Activated T-cell treated with anti-CD3 and anti-CD28 coated beads, Interleukin-2, amount 50 U/mL, for 4 hours (primary cell): ENCODE results near the gene SSB. TPM values are rescaled to one million over a fixed set of nuclear protein-coding genes. Genes with fewer than 3 reads are reported as not detected.

Experiments used
- ATAC-seq, 2 donors: fragments of 200-7000 bp; cut with Tn5 transposase; one replicate each; pipeline ENCODE4 v1.10.0; 2021
- DNase-seq: peaks from one replicate; pipeline ENCODE4 v3.0.0-alpha.2; 2020
- H3K27me3 Mint-ChIP-seq: one replicate; pipeline ENCODE4 v1.8.0; 2021; ENCODE audit warnings: low read depth, mixed read lengths
- H3K36me3 Mint-ChIP-seq: one replicate; pipeline ENCODE4 v1.8.0; 2022; ENCODE audit warnings: mixed read lengths; ENCODE audit not compliant: insufficient read depth
- H3K4me1 Mint-ChIP-seq: one replicate; pipeline ENCODE4 v1.8.0; 2021; ENCODE audit warnings: low read depth, mixed read lengths
- H3K4me3 Mint-ChIP-seq: one replicate; pipeline ENCODE4 v1.8.0; 2021; ENCODE audit warnings: mild to moderate bottlenecking, moderate library complexity, mixed read lengths
- H3K9me3 Mint-ChIP-seq: one replicate; pipeline ENCODE4 v1.8.0; 2021; ENCODE audit warnings: mixed read lengths
- total RNA-seq, 3 donors: library from RNA; stranded (reverse); gene quantifications; one replicate each; pipeline ENCODE4 v1.2.1, GENCODE V29; 2021

SSB gene
- total RNA-seq, 3 donors from 2014 or later: 123 to 140 (median 134) TPM

GRCh38 chr2:169771021-169771420 is 27.6 kb upstream of the SSB start:
- Mint-ChIP-seq H3K4me1 (peaks cover 8% of the 10 kb centered on the region), H3K4me3 (no peak overlapping the region), H3K9me3 (no peaks in the 10 kb centered on the region), H3K27me3 (peaks cover 8% of the 10 kb centered on the region), H3K36me3 (no peaks in the 10 kb centered on the region)
- no peak for DNase-seq
- ATAC-seq: no peak

- Mint-ChIP-seq H3K9me3 (no peaks in the 10 kb centered on the region), H3K4me1 (peaks cover 8% of the 10 kb centered on the region), H3K36me3 (no peaks in the 10 kb centered on the region), H3K4me3 (no peak overlapping the region), H3K27me3 (peaks cover 8% of the 10 kb centered on the region)
- no peak for DNase-seq
- no peak for ATAC-seq
Observed at GRCh38 chr2:169771612-169772011, 27.1 kb upstream of the SSB start.

- DNase-seq (no peak), ATAC-seq (no peak)
- Mint-ChIP-seq H3K4me1 (peaks cover 4% of the 10 kb centered on the region), H3K4me3 (no peak overlapping the region), H3K9me3 (no peaks in the 10 kb centered on the region), H3K27me3 (peaks cover 5% of the 10 kb centered on the region), H3K36me3 (no peaks in the 10 kb centered on the region)
Observed at GRCh38 chr2:169772651-169773050, 26.0 kb upstream of the SSB start.

GRCh38 chr2:169775354-169775753 is 23.3 kb upstream of the SSB start:
- H3K4me3 Mint-ChIP-seq: no peak overlapping the region
- no peaks in the 10 kb centered on the region for H3K4me1 Mint-ChIP-seq
- no peaks in the 10 kb centered on the region for H3K36me3 Mint-ChIP-seq
- H3K9me3 Mint-ChIP-seq: no peaks in the 10 kb centered on the region
- ATAC-seq (no peak), DNase-seq (no peak)
- H3K27me3 Mint-ChIP-seq: peaks cover 3% of the 10 kb centered on the region

GRCh38 chr2:169775765-169776164 is 22.9 kb upstream of the SSB start:
- Mint-ChIP-seq H3K4me1 (no peaks in the 10 kb centered on the region), H3K9me3 (no peaks in the 10 kb centered on the region), H3K36me3 (no peaks in the 10 kb centered on the region), H3K27me3 (peaks cover 3% of the 10 kb centered on the region), H3K4me3 (no peak overlapping the region)
- no peak for ATAC-seq
- no peak for DNase-seq

GRCh38 chr2:169776252-169776761 is 22.4 kb upstream of the SSB start:
- no peak for DNase-seq
- H3K9me3 Mint-ChIP-seq: no peaks in the 10 kb centered on the region
- H3K4me3 Mint-ChIP-seq: no peak overlapping the region
- H3K4me1 Mint-ChIP-seq: no peaks in the 10 kb centered on the region
- no peak for ATAC-seq
- H3K36me3 Mint-ChIP-seq: no peaks in the 10 kb centered on the region
- H3K27me3 Mint-ChIP-seq: peaks cover 5% of the 10 kb centered on the region

- Mint-ChIP-seq H3K27me3 (peaks cover 12% of the 10 kb centered on the region), H3K4me1 (no peaks in the 10 kb centered on the region), H3K36me3 (no peaks in the 10 kb centered on the region), H3K9me3 (no peaks in the 10 kb centered on the region), H3K4me3 (no peak overlapping the region)
- no peak for ATAC-seq
- DNase-seq: no peak
Observed at GRCh38 chr2:169778446-169778845, 20.2 kb upstream of the SSB start.

- ATAC-seq (no peak), DNase-seq (no peak)
- Mint-ChIP-seq H3K4me3 (no peak overlapping the region), H3K4me1 (no peaks in the 10 kb centered on the region), H3K9me3 (no peaks in the 10 kb centered on the region), H3K27me3 (peaks cover 12% of the 10 kb centered on the region), H3K36me3 (no peaks in the 10 kb centered on the region)
Observed at GRCh38 chr2:169781249-169782013, 17.2 kb upstream of the SSB start.

GRCh38 chr2:169782513-169782912 is 16.2 kb upstream of the SSB start:
- H3K4me3 Mint-ChIP-seq: no peak overlapping the region
- ATAC-seq: no peak
- no peaks in the 10 kb centered on the region for H3K36me3 Mint-ChIP-seq
- no peaks in the 10 kb centered on the region for H3K4me1 Mint-ChIP-seq
- no peak for DNase-seq
- H3K9me3 Mint-ChIP-seq: no peaks in the 10 kb centered on the region
- H3K27me3 Mint-ChIP-seq: peaks cover 12% of the 10 kb centered on the region

GRCh38 chr2:169790581-169790980 is 8.1 kb upstream of the SSB start:
- peaks cover 27% of the 10 kb centered on the region for H3K27me3 Mint-ChIP-seq
- no peak overlapping the region for H3K4me3 Mint-ChIP-seq
- peaks cover 4% of the 10 kb centered on the region for H3K4me1 Mint-ChIP-seq
- no peak for DNase-seq
- no peak for ATAC-seq
- H3K36me3 Mint-ChIP-seq: no peaks in the 10 kb centered on the region
- H3K9me3 Mint-ChIP-seq: no peaks in the 10 kb centered on the region

GRCh38 chr2:169795181-169795580 is 3.5 kb upstream of the SSB start:
- Mint-ChIP-seq H3K27me3 (peaks cover 6% of the 10 kb centered on the region), H3K4me3 (no peak overlapping the region), H3K4me1 (peaks cover 9% of the 10 kb centered on the region), H3K9me3 (no peaks in the 10 kb centered on the region), H3K36me3 (no peaks in the 10 kb centered on the region)
- DNase-seq (no peak), ATAC-seq (no peak)

GRCh38 chr2:169796441-169796840 is 2.2 kb upstream of the SSB start:
- H3K27me3 Mint-ChIP-seq: peaks cover 1% of the 10 kb centered on the region
- H3K4me1 Mint-ChIP-seq: peaks cover 14% of the 10 kb centered on the region
- no peak for ATAC-seq
- H3K36me3 Mint-ChIP-seq: no peaks in the 10 kb centered on the region
- no peak overlapping the region for H3K4me3 Mint-ChIP-seq
- DNase-seq: no peak
- no peaks in the 10 kb centered on the region for H3K9me3 Mint-ChIP-seq

GRCh38 chr2:169797601-169798000 is 1.1 kb upstream of the SSB start:
- peaks cover 2% of the 10 kb centered on the region for H3K36me3 Mint-ChIP-seq
- H3K9me3 Mint-ChIP-seq: no peaks in the 10 kb centered on the region
- peak overlapping the region; percentile 42 for H3K4me3 Mint-ChIP-seq
- no peak for DNase-seq
- ATAC-seq: no peak
- no peaks in the 10 kb centered on the region for H3K27me3 Mint-ChIP-seq
- H3K4me1 Mint-ChIP-seq: peaks cover 21% of the 10 kb centered on the region

- Mint-ChIP-seq H3K9me3 (no peaks in the 10 kb centered on the region), H3K27me3 (no peaks in the 10 kb centered on the region), H3K4me3 (peak overlapping the region; percentile 92), H3K4me1 (peaks cover 23% of the 10 kb centered on the region), H3K36me3 (peaks cover 3% of the 10 kb centered on the region)
- ATAC-seq (no peak), DNase-seq (no peak)
Observed at GRCh38 chr2:169798397-169798717, 314 bp upstream of the SSB start.

GRCh38 chr2:169803480-169803879 is 4.8 kb downstream of the SSB start:
- peaks cover 26% of the 10 kb centered on the region for H3K4me1 Mint-ChIP-seq
- no peak for DNase-seq
- no peak for ATAC-seq
- peaks cover 17% of the 10 kb centered on the region for H3K36me3 Mint-ChIP-seq
- H3K27me3 Mint-ChIP-seq: no peaks in the 10 kb centered on the region
- H3K9me3 Mint-ChIP-seq: no peaks in the 10 kb centered on the region
- H3K4me3 Mint-ChIP-seq: no peak overlapping the region
